Ovary (tissue), 9 donors: ENCODE results near the gene HDLBP. TPM values are rescaled to one million over a fixed set of nuclear protein-coding genes. Genes with fewer than 3 reads are reported as not detected.

ENCODE experiments used
- DNase-seq, 5 donors: peaks; one replicate each; pipeline ENCODE4 v3.0.0-alpha.2; 2019 to 2020
- H3K27ac ChIP-seq, 2 donors: fragments of 200-600 bp; one replicate each; pipeline versions ENCODE4 v1.5.1 to v1.8.0; 2019 to 2022
- H3K27me3 ChIP-seq: fragments of 200-600 bp; one replicate; pipeline ENCODE4 v1.8.0; 2022
- H3K36me3 ChIP-seq: fragments of 200-600 bp; sonication (generic); one replicate; pipeline ENCODE4 v1.5.1; 2019
- H3K4me1 ChIP-seq: one replicate; pipeline ENCODE4 v1.8.1; 2013; ENCODE audit warnings: mild to moderate bottlenecking, moderate library complexity; ENCODE audit not compliant: insufficient read depth
- H3K4me3 ChIP-seq: fragments of 200-600 bp; sonication (generic); one replicate; pipeline ENCODE4 v1.5.1; 2017
- H3K9me3 ChIP-seq, 2 donors: fragments of 200-600 bp in 1 of 2; sonication (generic) in 1 of 2; one replicate each; pipeline versions ENCODE4 v1.5.1 to v1.8.1; 2013 to 2019; ENCODE audit warnings: mild to moderate bottlenecking in 1 of 2, moderate library complexity in 1 of 2
- CTCF ChIP-seq, 3 donors: fragments of 450-650 bp in 2 of 3; fragments of 200-600 bp in 1 of 3; IDR thresholded peaks; one replicate each; pipeline versions ENCODE4 v1.5.1 to v1.8.0; 2016 to 2022; ENCODE audit warnings: antibody characterized with exemption in 3 of 3, mild to moderate bottlenecking in 1 of 3
- EP300 ChIP-seq: sonication (generic); formaldehyde crosslinking; IDR thresholded peaks from one replicate; pipeline ENCODE4 v1.6.1; 2017; ENCODE audit warnings: antibody characterized with exemption
- POLR2A ChIP-seq: fragments of 450-650 bp; IDR thresholded peaks from one replicate; pipeline ENCODE4 v1.6.1; 2017; ENCODE audit warnings: antibody characterized with exemption, mild to moderate bottlenecking, moderate library complexity
- whole genome bisulfite sequencing, 3 donors: extraction: QIAGEN DNeasy Blood & Tissue Kit in 1 of 3; methylation state at CpG; one replicate each; pipeline versions ENCODE4 v1.1.5 to v1.1.7; 2013 to 2017; 5-methylcytosine and 5-hydroxymethylcytosine counted together
- intact Hi-C, 4 donors: fragments of 100-400 bp; cut with DNase I; formaldehyde crosslinking; loops; one replicate each; pipeline versions ENCODE4 v1.11.0 to v1.15.1; 2022 to 2023
- polyA plus RNA-seq, 2 donors: library from polyadenylated mRNA; stranded (reverse); fragments of 200-250 nt in 1 of 2; fragments of 350-450 nt in 1 of 2; fragmentation: Illumina TruSeq in 1 of 2; extraction: RNeasy Lipid Tissue Mini Kit (QIAGEN cat#74804) in 1 of 2; gene quantifications; one replicate each; pipeline ENCODE4 v1.2.3, GENCODE V29; 2013 to 2014
- total RNA-seq, 7 donors: library from RNA; depleted of rRNA in 2 of 7; stranded (reverse); fragments of >200 nt in 2 of 7; fragmentation: NEBNext Ultra II Directional in 3 of 7; extraction: Animal tissue kit (Norgen Biotek cat#: 25700) in 3 of 7; gene quantifications; one replicate each; pipeline versions ENCODE4 v1.1.0 to v1.2.4, GENCODE V29; 2016 to 2023
- donor health status: DM: no; HTN: no; CAD: no; lungs with moderate emphysema.
- donor health status: DM: no; HTN: no; CAD: no.
- donor health status: Bipolar disorder and iron deficiency.
- donor health status: DM: yes; HTN: yes; CAD: no.
- donor health status: DM: no; HTN: no; CAD: no.
- donor health status: DM: yes; HTN: yes; CAD: no.

Gene HDLBP
- total and polyA plus RNA-seq, 9 donors = 145 to 616 (median 359) TPM

GRCh38 chr2:241230435-241230834 is 85.0 kb downstream of the HDLBP start:
- Histone ChIP-seq H3K27me3 (no peaks in the 10 kb centered on the region), H3K4me1 (peaks cover 7% of the 10 kb centered on the region), H3K36me3 (no peaks in the 10 kb centered on the region), H3K4me3 (no peak overlapping the region), H3K27ac (no peak overlapping the region), H3K9me3 (no peaks in the 10 kb centered on the region)
- peak in 2 of 5 donors; percentile 22 to 34 for DNase-seq
- 90 to 94% (median 92%) methylated on average over 19 of the region's 19 CpGs for WGBS, 3 donors
- intact Hi-C loops = no loop called here
- TF ChIP-seq EP300 = no peak
- TF ChIP-seq CTCF (IDR thresholded peaks at IDR 0.05) = no peak
- TF ChIP-seq POLR2A = no peak

GRCh38 chr2:241229563-241230401 is 85.7 kb downstream of the HDLBP start:
- peak overlapping the region in 1 of 2 donors; percentile 2 for H3K27ac ChIP-seq
- 83 to 86% (median 83%) methylated on average over 27 to 29 of the region's 29 CpGs for WGBS, 3 donors
- no peaks in the 10 kb centered on the region for H3K27me3 ChIP-seq
- TF ChIP-seq EP300 (no peak), POLR2A (no peak), CTCF (IDR thresholded peaks at IDR 0.05) (no peak)
- peak in 2 of 5 donors; percentile 22 to 39 for DNase-seq
- intact Hi-C loops = no loop called here
- H3K4me3 ChIP-seq = no peak overlapping the region
- H3K9me3 ChIP-seq = no peaks in the 10 kb centered on the region
- peaks cover 7% of the 10 kb centered on the region for H3K4me1 ChIP-seq
- no peaks in the 10 kb centered on the region for H3K36me3 ChIP-seq

GRCh38 chr2:241228860-241229516 is 86.5 kb downstream of the HDLBP start:
- DNase-seq = peak in 3 of 5 donors; percentile 38 to 58 (median 42)
- WGBS, 3 donors = 31 to 44% (median 36%) methylated on average over 20 of the region's 20 CpGs
- no peak overlapping the region for H3K4me3 ChIP-seq

More at GRCh38 chr2:241228860-241229516, 86.5 kb downstream of the HDLBP start:
- no peaks in the 10 kb centered on the region for H3K27me3 ChIP-seq
- TF ChIP-seq POLR2A (no peak), CTCF (IDR thresholded peaks at IDR 0.05) (no peak), EP300 (no peak)
- H3K27ac ChIP-seq = peak overlapping the region in 1 of 2 donors; percentile 2
- H3K9me3 ChIP-seq = no peaks in the 10 kb centered on the region
- peaks cover 8% of the 10 kb centered on the region for H3K4me1 ChIP-seq
- intact Hi-C loops = no loop called here
- H3K36me3 ChIP-seq = no peaks in the 10 kb centered on the region
